Measurements from ENCODE around the gene TENT5A.
"Not testable (repeated sequence)": the region's sequence is repeated elsewhere in the genome, so short reads cannot be mapped to it uniquely, and the experiment has no call there.

TENT5A gene

GRCh38 chr6:81749707-81750106, 2.8 kb downstream of the TENT5A start:
- DNase-seq: no peak

GRCh38 chr6:81748994-81749393, 3.5 kb downstream of the TENT5A start:
- DNase-seq: no peak

GRCh38 chr6:81747327-81747726, 5.2 kb downstream of the TENT5A start:
- no peak for DNase-seq

GRCh38 chr6:81744131-81744530, 8.3 kb downstream of the TENT5A start:
- no peak for DNase-seq

- DNase-seq: no peak
These were observed 8.8 kb downstream of the TENT5A start for GRCh38 chr6:81743649-81744048.

GRCh38 chr6:81741689-81742088, 10.8 kb downstream of the TENT5A start:
- no peak for DNase-seq

- not testable (repeated sequence) for DNase-seq
These were observed 11.9 kb downstream of the TENT5A start for GRCh38 chr6:81740591-81740990.

GRCh38 chr6:81739230-81740195, 13.0 kb downstream of the TENT5A start:
- no peak for DNase-seq

- DNase-seq: no peak
These were observed 16.1 kb downstream of the TENT5A start for GRCh38 chr6:81736428-81736827.

- no peak for DNase-seq
These were observed 16.6 kb downstream of the TENT5A start for GRCh38 chr6:81735756-81736380.

GRCh38 chr6:81734500-81735150, 17.9 kb downstream of the TENT5A start:
- no peak for DNase-seq

GRCh38 chr6:81734081-81734480, 18.4 kb downstream of the TENT5A start:
- DNase-seq: no peak

- DNase-seq: no peak
These were observed 20.7 kb downstream of the TENT5A start for GRCh38 chr6:81731814-81732213.

GRCh38 chr6:81727876-81728517, 24.5 kb downstream of the TENT5A start:
- DNase-seq: no peak

- no peak for DNase-seq
These were observed 27.4 kb downstream of the TENT5A start for GRCh38 chr6:81725127-81725526.

GRCh38 chr6:81722506-81723223, 29.8 kb downstream of the TENT5A start:
- DNase-seq: no peak

- no peak for DNase-seq
These were observed 32.1 kb downstream of the TENT5A start for GRCh38 chr6:81720427-81720826.

GRCh38 chr6:81718126-81718525, 34.4 kb downstream of the TENT5A start:
- no peak for DNase-seq

- DNase-seq: no peak
These were observed 37.8 kb downstream of the TENT5A start for GRCh38 chr6:81714684-81715083.

- DNase-seq: no peak
These were observed 39.3 kb downstream of the TENT5A start for GRCh38 chr6:81713205-81713604.

GRCh38 chr6:81708113-81708699, 44.3 kb downstream of the TENT5A start:
- no peak for DNase-seq

- DNase-seq: no peak
These were observed 47.8 kb downstream of the TENT5A start for GRCh38 chr6:81704700-81705099.
